ENCODE measurements around the gene NEURL3.

- TF ChIP-seq CTCF (IDR thresholded peaks at IDR 0.05; ENCODE audit: poor library complexity), result no peak
- no peak for TF ChIP-seq EZH2 (IDR thresholded peaks at IDR 0.05; ENCODE audit: borderline replicate concordance)
These were observed 35.0 kb upstream of the NEURL3 start for GRCh38 chr2:96540136-96540535.
